Inferior parietal cortex (tissue), 1 donor: Measurements from ENCODE around the gene IL36RN.

ENCODE experiments used
- DNase-seq: peaks from one replicate; pipeline ENCODE4 v3.0.0-alpha.2; 2016; ENCODE audit errors: extremely low spot score

The IL36RN gene

DNA sequence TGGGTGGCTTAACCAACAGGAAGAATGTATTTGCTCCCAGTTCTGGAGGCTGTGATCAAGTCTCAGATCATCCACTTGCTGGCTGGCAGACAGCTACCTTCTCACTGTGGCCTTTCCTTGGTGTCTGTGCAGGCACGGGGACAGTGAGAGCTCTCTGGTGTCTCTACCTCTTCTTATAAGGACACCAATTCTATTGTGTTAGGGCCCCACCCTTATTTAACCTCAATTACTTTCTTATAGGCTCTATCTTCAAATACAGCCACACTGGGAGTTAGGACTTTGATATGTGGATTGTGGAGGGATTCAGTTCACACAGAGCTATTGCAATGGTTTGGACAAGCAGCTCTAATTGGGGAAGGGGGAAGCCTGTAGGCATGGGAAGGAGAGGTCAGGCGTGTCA lies 43.1 kb downstream of the IL36RN start:
- DNase-seq, result no peak

DNA sequence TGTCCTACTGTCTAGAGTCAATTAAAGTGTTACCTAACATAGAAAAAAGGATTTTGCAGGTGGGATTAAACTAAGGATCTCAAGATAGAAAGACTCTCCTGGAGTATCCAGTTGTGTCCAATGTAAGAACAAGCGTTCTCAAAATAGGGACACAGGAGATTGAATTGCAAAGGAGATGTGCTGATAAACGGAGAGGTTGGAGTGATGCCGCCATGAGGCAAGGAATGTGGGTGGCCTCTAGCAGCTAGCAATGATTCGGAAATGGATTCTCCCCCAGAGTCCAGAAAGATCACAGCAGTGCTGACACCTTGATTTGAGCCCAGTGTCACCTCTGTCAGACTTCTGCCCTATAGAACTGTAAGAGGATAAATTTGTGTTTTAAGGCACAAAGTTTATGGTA lies 44.3 kb downstream of the IL36RN start:
- DNase-seq, result no peak

DNA sequence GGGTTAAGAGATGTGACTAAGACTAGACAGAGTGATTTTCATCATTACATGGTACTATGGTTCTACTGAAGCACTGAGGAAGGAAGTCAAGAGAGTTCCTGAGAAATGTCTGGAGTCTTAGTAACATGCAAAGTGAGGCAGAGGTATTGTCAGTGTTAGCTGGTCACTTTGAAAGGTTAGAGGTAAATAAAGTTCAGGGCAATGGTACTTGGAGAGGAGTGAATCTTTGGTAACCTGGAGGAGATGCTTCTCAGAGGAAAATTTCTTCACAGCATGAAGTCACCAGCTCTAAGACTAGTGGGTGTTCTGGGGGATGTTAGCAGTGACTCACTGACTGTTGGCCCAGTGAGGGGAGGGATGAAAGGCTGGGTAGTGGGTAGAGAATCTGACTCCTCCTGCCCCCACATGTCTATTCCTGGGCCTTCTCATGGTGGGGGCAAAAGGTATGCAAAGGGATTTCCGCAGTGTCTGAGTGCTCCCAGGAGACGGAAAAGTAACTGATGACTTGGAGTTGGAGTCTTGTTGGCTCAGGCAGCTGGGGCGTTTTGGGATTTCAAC lies 45.1 kb downstream of the IL36RN start:
- DNase-seq, result no peak

DNA sequence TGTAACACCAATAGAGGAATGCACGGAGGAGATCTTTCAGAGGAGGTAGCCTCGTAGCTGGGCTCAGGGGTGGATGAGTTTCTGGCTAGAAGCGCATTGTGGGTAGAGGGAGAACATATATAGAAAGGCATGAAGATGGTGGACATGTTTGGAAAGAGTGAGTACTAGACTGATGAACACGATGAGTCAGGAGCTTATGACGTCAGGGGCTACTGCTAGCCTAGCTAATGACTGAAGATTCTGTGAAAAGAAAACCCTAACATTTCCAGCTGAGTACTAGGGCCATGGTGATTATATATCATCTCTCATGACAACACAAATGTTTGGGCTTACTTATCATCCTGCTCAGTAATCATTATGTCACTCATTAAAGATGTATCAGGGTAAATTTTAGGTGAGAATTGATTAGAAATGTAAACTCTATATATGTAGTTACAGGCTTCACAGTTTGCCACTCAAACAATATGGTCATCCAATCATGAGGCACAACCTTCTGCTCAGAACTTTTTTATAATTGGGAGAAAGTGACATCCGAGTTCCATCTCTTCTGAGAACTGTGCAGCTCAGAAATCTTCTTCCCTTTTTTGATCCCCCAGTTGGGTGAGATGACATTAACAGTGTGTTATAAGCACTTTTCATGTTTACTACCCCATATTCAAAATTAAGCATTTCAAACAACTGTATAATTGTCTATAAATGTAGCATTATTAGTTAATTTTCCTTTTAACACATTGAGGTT lies 46.2 kb downstream of the IL36RN start:
- no peak for DNase-seq

DNA sequence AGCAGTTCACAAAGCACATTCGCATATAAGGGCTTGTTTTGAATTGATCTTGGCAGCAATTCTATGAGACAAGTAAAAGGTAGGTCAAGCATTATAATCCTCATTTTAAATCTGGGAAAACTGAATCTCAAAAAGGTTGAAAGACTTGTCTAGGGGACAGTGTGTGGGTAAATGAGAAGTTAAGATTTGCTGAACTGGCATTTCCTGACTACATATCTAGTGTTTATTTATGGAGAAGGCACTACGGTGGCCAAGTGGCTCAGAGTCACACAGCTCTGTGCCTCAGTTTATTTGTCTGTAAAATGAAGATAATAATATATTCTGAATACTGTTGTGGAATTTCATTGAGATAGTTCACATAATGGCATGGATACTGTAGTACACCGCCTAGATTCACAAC lies 52.1 kb downstream of the IL36RN start:
- no peak for DNase-seq

DNA sequence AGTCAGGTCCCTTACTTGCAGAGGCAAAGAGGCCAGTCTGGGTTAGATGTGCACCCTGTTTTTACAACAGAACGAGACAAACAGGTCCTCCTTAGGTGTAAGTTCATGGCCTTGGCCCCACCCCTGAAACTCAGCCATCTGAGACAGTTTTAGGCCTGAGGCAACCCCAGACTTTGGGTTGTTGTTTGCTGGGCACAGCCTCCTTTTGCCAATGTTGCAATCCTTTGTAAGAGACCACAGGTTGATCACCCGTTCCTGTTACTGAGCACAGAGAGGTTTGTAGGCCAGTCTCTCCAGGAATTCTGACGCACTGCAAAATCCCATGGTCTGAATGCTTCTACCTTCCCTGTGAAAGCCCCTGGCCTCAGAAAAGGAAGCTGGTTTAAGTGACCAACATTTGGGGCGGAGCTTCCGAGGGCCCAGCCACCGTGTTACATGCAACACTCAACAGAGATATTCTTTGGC lies 52.9 kb downstream of the IL36RN start:
- no peak for DNase-seq

DNA sequence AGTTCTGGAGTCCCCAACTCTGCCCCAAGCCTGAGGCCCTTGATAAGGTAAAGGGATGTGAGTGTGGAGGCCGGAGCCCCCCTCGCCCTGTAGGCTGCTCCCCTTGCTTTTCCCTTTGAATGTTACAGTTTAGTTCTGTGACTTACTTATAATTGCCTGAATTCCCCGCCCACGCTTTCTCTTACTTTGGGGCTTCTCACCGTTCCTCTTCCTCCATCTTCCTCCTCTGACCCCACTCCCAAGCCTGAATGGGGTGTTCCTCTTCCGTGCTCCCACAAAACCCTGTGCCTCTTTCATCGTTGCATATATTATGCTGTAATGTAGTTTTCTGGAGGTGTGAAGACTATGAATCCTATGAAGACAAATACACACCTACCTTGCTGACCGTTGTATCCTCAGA lies 53.4 kb downstream of the IL36RN start:
- no peak for DNase-seq

DNA sequence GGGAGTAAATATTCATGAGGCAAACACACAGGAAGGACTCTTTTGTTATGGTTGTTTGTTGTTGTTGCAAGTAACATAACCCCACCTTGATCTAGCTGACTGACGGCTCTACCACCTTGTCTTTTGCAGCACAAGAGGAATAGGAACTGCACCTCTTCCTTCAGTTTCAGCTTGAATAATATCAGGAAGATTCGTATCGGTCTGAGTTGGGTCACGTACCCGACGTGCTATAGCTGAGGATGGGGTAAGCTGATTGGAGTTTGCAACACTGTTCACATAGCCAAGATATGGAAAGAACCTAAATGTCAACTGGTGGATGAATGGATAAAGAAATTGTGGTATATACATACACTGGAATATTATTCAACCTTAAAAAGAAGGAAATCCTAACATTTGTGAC lies 53.9 kb downstream of the IL36RN start:
- no peak for DNase-seq

DNA sequence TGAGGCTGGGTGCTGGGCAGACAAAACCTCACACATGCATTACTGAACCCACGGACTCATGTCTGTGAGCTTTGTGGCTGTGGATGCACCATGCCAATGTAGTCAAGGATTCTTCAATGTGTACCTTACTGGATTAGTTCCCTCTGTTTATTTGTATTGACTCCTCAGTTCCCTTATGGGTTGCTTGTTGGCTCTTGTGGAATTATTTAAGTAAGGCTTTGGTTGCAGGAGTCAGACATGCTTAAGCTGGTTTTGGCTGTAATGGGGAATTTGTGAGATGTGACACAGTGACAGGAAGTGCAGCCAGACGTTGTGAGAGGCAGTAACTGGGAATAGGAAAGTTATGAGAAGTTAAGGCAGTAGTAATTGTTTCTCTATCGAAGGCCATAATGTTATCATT lies 54.8 kb downstream of the IL36RN start:
- DNase-seq, result no peak
